Ammon's horn (tissue), 1 donor: ENCODE data around the gene GRWD1.

ENCODE experiments used
- DNase-seq: peaks from one replicate; pipeline ENCODE4 v3.0.0-alpha.2; 2016; ENCODE audit warnings: low spot score

GRWD1 gene

GRCh38 chr19:48456864-48457263, 11.1 kb downstream of the GRWD1 start:
- DNase-seq = no peak

- DNase-seq = peak; percentile 28
Observed at GRCh38 chr19:48458016-48458415, 12.2 kb downstream of the GRWD1 start.

- DNase-seq = no peak
Observed at GRCh38 chr19:48461651-48461981, 15.8 kb downstream of the GRWD1 start.

- no peak for DNase-seq
Observed at GRCh38 chr19:48461982-48462655, 16.3 kb downstream of the GRWD1 start.

GRCh38 chr19:48465215-48465614, 19.4 kb downstream of the GRWD1 start:
- DNase-seq = no peak

DNA sequence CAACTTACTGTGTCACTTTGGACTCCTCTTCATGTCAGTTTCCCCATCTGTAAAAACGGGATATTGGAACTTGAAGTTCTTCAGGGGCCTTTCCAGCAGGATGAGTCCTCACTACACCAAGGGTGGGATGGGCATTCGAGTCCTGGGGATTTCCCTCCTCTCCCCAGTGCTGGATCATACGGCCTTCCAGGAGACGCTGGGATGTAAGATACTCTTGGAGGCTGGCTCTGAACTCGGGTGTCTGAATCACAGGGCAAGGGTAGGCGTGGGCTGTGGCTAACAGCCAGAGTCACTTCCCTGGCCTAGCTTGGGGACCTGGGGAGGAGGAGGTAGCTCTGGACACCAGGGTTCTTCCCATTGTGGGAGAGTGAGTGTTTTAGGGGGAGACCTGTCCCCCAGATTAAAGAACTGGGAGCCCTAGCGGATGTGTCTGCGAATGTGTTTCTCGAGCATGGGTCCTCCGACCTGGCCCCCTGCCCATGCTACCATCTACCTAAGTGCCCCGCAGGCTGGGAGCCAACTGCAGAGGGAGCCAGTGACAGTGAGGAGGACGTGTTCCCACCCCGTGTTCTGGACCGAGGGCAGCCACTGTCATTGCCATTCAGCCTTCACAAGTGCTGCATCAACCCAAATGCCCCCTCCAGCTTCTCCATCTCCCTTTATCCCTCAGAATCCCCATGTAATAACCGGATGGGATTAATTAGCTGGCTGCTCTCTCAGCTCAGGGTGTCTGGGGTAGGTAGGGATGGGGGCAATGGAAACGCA, 21.0 kb downstream of the GRWD1 start:
- DNase-seq = no peak

- peak; percentile 100 for DNase-seq
Observed at GRCh38 chr19:48468772-48469288, 23.0 kb downstream of the GRWD1 start.

DNA sequence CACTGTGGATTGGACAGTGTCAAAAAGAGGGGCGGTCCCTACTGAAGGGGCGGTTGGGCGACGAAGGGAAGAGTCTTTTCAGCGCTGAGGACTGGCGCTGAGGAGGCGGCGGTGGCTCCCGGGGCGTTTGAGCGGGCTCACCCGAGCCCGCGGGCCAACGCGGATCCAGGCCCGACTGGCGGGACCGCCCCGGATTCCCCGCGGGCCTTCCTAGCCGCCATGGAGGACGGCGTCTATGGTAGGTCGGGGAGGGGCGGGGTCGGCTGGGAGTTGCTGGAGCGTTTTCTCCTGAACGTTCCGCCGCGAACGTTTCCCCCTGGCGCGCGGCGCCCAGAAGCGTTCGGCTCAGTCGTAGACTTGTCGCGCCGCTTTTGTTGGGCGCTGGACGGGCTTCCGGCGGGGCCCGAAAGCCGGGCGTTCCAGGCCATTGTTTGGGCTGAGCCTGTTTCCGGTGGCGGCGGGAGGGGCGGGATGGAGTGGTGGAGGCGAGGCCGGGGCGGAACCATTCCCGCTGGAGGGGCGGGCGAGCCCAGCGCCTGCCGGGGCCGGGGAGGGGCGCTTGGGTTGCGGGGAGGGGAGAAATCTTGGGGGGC, 23.6 kb downstream of the GRWD1 start, which contains the start of gene CYTH2:
TSS of gene CYTH2 (plus strand) at position 81 of the 593 bp plus-strand sequence. CDS start at position 220, 139 bp downstream.
- peak; percentile 88 for DNase-seq

GRCh38 chr19:48469934-48470680, 24.3 kb downstream of the GRWD1 start:
- DNase-seq = no peak

GRCh38 chr19:48470856-48471255, 25.1 kb downstream of the GRWD1 start:
- DNase-seq = no peak

- no peak for DNase-seq
Observed at GRCh38 chr19:48471836-48472235, 26.1 kb downstream of the GRWD1 start.

- no peak for DNase-seq
Observed at GRCh38 chr19:48473161-48473966, 27.6 kb downstream of the GRWD1 start.

GRCh38 chr19:48474084-48474592, 28.4 kb downstream of the GRWD1 start:
- no peak for DNase-seq

- no peak for DNase-seq
Observed at GRCh38 chr19:48475369-48476068, 29.7 kb downstream of the GRWD1 start.

DNA sequence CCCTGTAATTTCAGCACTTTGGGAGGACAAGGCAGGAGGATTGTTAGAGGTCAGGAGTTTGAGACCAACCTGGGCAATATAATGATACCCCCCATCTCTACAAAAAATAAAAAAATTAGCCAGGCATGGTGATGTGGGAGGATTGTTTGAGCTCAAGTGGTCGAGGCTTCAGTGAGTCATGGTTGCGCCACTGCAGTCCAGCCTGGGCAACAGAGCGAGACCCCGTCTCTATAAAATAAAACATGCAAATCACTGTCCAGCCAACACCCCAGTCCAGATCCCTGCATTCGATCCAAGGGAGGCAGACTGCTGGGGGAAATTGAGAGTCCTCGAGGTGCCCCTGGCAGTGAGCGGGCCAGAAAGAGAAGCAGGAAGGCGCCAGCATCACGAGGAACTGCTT, 30.4 kb downstream of the GRWD1 start:
- DNase-seq = no peak

DNA sequence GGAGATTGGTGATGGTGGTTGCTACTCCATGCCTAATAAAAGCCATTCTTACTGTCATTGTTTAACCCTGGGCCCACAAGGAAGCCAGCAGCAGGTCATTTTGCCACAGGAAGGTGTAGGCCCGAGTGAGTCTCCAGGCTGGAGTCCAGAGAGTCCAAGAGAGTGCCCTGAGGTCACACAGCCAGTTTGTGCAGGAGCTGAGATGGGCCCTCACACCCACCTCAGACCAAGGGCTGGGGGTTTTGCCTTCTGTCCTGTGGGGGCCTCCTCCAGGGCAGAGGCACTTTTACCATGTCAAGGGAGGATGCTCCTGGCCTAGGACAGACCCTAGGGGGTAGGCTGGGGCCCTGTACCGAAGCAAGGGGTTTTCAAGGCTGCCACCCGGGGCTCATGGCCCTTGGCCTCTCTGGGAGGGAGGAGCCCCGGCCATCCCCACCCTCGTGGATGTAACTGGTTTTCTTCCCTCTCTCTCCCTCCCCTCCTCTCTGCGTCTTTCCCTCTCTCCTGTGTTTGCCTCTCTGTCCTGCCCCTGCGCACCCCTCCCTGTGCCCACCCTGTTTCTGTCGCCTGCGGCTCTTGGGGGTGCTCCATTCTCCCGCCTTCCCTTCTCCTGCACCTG, 31.4 kb downstream of the GRWD1 start:
- DNase-seq = no peak

DNA sequence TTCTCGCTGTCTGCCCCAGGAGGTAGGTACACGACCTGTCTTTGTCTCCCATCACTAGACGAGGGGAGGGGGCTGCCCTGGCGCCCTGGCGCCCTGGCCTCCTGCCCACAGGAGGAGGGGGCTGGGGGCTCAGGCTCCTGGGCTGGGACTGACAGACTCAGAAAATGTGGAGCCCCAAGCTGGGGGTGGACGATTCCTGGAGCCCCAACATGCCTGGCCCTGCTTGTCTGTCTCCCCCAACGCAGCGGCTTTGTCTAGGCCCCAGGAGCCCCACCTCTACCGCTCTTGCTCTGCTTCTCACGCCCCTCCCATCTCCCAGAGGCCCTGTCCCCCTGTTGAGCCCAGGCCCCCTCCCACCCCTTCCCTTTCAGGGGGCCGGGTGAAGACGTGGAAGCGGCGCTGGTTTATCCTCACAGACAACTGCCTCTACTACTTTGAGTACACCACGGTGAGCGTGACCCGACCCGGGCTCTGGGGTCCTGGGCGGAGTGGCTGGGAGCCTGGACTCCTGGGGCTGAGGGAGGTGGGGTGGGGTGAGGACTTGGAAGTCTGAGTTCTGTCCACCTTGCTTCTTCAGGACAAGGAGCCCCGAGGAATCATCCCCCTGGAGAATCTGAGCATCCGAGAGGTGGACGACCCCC, 32.0 kb downstream of the GRWD1 start:
- no peak for DNase-seq

DNA sequence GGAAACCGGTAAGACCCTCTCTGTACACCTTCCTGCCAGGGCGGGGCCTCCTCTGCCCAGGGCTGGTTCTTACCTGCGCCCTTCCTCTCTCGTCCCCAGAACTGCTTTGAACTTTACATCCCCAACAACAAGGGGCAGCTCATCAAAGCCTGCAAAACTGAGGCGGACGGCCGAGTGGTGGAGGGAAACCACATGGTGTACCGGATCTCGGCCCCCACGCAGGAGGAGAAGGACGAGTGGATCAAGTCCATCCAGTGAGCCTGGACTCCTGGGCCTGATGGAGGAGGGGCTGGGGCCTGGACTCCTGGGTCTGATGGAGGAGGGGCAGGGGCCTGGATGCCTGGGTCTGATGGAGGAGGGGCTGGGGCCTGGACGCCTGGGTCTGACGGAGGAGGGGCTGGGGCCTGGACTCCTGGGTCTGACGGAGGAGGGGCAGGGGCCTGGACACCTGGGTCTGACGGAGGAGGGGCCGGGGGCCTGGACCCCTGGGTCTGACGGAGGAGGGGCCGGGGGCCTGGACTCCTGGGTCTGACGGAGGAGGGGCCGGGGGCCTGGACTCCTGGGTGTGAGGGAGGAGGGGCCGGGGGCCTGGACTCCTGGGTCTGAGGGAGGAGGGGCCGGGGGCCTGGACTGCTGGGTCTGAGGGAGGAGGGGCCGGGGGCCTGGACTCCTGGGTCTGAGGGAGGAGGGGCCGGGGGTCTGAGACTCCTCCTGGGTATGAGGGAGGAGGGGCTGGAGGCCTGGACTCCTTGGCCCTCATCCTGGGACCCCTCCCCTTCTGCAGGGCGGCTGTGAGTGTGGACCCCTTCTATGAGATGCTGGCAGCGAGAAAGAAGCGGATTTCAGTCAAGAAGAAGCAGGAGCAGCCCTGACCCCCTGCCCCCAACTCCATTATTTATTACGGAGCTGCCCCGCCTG, 32.8 kb downstream of the GRWD1 start:
- DNase-seq = no peak

DNA sequence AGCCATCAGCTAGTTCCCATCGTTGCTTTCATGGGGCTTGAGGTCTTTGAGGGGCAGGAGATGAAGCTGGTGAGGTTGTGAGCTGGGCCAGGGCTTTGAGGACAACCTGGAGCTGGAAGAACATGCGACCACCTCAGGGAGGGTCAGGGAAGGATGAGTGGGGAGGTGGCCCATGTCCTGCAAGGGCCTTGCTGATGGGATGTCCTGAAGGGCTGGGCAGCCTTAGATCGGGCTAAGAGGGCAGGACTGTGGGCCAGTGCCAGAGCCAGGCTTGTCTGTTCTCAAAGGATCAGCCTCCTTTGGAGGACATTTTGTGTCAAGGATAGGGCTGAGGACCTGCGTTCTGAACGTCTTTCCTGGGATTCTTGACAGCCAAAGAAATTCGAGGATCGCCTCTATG, 33.9 kb downstream of the GRWD1 start:
- no peak for DNase-seq
